T-helper 2 cell treated with Interferon-gamma antibody and Interleukin-4, amounts not matched to agents 5 μg/mL and 100 μg/mL, for 36 hours (primary cell): Measurements from ENCODE around the gene IMPDH1.
A peak's percentile ranks its signal among the peaks of the same experiment; 100 is the strongest.

Experiments
- DNase-seq: peaks from one replicate; pipeline ENCODE4 v3.0.0; 2021; ENCODE audit warnings: low spot score
- H3K27ac Mint-ChIP-seq: one replicate; pipeline ENCODE4 v1.8.0; 2021; ENCODE audit warnings: mild to moderate bottlenecking, mixed read lengths
- H3K27me3 Mint-ChIP-seq: one replicate; pipeline ENCODE4 v1.8.0; 2021; ENCODE audit warnings: low read depth, mixed read lengths
- H3K36me3 Mint-ChIP-seq: one replicate; pipeline ENCODE4 v1.8.0; 2021; ENCODE audit warnings: low read depth, mixed read lengths
- H3K4me1 Mint-ChIP-seq: one replicate; pipeline ENCODE4 v1.8.0; 2021; ENCODE audit warnings: low read depth, mixed read lengths
- H3K4me3 Mint-ChIP-seq: one replicate; pipeline ENCODE4 v1.8.0; 2022; ENCODE audit warnings: mild to moderate bottlenecking, moderate library complexity, mixed read lengths
- H3K9me3 Mint-ChIP-seq: one replicate; pipeline ENCODE4 v1.8.0; 2021; ENCODE audit warnings: mixed read lengths

Gene IMPDH1

DNA sequence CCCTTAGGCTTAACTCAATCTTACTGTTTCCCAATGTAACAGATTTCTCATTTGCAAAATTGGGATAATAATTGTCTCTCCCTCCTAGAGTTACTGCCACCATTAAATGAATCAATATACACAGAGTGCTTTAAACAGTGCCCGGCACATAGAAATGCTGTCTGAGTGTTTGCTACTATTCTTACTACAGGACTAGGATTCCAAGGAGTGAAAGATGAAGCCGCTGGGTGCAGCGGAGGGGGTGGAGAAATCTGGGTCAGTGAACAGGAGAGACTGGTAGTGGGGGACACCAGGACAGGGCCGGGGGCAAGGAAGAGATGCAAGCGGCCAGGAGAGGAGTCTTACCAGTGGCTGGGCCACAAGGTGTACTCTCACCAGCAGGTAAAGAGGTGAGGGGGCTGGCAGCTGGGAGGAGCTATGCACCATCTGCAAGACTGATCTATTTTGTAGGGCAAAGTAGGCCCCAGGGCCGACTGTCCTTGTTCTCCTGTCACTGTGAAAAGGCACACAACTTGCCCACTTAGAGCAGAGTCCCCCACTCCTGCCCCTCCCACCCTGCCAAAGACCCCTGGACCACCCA lies 29.8 kb downstream of the IMPDH1 start:
- no peak for DNase-seq
- Mint-ChIP-seq H3K9me3 (no peaks in the 10 kb centered on the region), H3K27ac (no peak overlapping the region), H3K4me3 (no peak overlapping the region), H3K4me1 (peaks cover 4% of the 10 kb centered on the region), H3K27me3 (peaks cover 11% of the 10 kb centered on the region), H3K36me3 (no peaks in the 10 kb centered on the region)

DNA sequence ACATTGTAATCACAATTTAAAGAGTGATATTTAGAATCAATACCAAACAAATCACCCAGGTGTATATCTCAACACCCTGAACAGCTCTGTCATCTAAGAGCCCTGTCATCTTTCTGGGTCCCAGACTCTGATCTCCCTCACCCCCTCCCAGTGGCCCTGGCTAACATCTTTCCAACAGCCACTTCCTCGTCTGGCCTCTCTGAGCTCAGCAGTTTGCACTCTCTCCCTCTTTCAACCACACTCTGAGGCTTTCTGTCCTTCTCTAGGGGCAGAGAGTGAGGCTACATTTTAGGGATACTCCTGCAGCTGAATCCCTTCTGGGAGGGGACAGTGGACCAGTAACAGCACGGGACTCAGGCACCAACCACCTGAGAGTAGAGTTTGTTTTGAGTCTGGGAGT lies 31.1 kb downstream of the IMPDH1 start:
- Mint-ChIP-seq H3K36me3 (no peaks in the 10 kb centered on the region), H3K9me3 (no peaks in the 10 kb centered on the region), H3K4me1 (peaks cover 4% of the 10 kb centered on the region), H3K27me3 (peaks cover 11% of the 10 kb centered on the region), H3K27ac (no peak overlapping the region), H3K4me3 (no peak overlapping the region)
- DNase-seq, result no peak

DNA sequence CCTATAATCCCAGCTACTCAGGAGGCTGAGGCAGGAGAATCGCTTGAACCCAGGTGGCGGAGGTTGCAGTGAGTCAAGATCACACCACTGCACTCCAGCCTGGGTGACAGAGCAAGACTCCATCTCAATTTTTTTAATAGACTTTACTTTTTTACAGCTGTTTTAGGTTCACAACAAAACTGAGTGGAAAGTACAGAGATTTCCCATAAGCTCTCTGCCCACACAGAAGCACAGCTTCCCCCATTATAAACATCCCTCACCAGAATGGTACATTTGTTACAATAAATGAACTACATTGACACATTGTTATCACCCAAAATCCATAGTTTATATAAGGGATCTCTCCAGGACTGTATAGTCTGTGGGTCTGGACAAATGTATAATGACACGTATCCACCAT lies 33.7 kb downstream of the IMPDH1 start:
- H3K36me3 Mint-ChIP-seq, result no peaks in the 10 kb centered on the region
- no peak overlapping the region for H3K4me3 Mint-ChIP-seq
- no peak overlapping the region for H3K27ac Mint-ChIP-seq
- no peaks in the 10 kb centered on the region for H3K9me3 Mint-ChIP-seq
- H3K27me3 Mint-ChIP-seq, result peaks cover 18% of the 10 kb centered on the region
- peaks cover under 1% of the 10 kb centered on the region for H3K4me1 Mint-ChIP-seq
- no peak for DNase-seq

DNA sequence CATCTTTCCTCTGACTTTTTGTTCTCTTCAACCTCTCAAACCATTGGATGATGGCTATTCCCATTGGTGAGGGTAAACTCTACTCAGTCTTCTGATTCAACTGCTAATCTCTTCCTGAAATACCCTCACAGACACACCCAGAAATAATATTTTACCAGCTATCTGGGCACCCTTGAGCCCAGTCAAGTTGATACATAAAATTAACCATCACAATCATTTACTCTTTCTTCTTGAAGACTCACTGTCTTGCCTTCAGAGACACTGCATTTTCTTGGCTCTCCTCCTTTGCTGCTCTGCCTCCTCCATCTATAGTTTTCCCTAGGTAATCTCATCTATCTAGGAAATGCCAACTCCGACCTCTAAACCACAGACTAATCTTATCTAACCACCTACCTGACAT lies 35.7 kb downstream of the IMPDH1 start:
- H3K36me3 Mint-ChIP-seq, result no peaks in the 10 kb centered on the region

DNA sequence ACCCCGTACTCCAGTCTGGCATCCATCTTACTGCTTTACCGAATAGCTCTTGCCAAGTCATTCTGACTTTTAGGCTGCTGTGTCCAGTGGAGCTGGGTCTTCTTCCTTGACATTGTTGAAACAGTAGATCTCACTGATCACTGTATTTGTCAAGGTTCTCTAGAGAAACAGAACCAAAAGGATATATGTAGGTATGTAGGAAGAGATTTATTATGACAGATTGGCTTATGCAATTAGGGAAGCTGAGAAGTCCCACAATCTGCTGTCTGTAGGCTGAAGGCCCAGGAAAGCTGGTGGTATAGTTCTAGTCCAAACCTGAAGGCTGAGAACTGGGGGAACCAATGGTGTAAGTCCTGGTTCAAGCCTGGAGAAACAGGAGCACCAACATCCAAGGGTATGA lies 36.2 kb downstream of the IMPDH1 start:
- H3K27me3 Mint-ChIP-seq, result peaks cover 18% of the 10 kb centered on the region
- no peak overlapping the region for H3K4me3 Mint-ChIP-seq
- no peak overlapping the region for H3K27ac Mint-ChIP-seq
- H3K9me3 Mint-ChIP-seq, result no peaks in the 10 kb centered on the region
- no peaks in the 10 kb centered on the region for H3K36me3 Mint-ChIP-seq
- no peak for DNase-seq
- H3K4me1 Mint-ChIP-seq, result no peaks in the 10 kb centered on the region

More for the DNA sequence above, 35.7 kb downstream of the IMPDH1 start:
- no peak for DNase-seq
- H3K4me1 Mint-ChIP-seq, result no peaks in the 10 kb centered on the region
- no peak overlapping the region for H3K27ac Mint-ChIP-seq
- no peaks in the 10 kb centered on the region for H3K9me3 Mint-ChIP-seq
- H3K4me3 Mint-ChIP-seq, result no peak overlapping the region
- peaks cover 20% of the 10 kb centered on the region for H3K27me3 Mint-ChIP-seq

DNA sequence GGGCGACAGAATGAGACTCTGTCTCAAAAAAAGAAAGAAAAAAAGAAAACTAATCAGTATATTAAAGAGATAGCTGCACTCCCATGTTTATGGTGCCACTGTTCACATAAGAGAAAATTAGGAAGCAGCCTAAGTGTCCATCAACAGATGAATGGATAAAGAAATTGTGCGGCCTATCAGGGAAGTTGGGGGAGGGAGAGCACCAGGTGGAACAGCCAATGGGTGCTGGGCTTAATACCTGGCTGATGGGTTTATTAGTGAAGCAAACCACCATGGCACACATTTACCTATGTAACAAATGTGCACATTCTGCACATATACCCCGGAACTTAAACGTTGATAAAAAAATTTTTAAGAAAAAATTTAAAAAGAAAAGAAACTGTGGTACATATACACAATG lies 39.3 kb downstream of the IMPDH1 start:
- no peaks in the 10 kb centered on the region for H3K9me3 Mint-ChIP-seq
- H3K27me3 Mint-ChIP-seq, result peaks cover 29% of the 10 kb centered on the region
- DNase-seq, result no peak
- no peaks in the 10 kb centered on the region for H3K36me3 Mint-ChIP-seq
- H3K27ac Mint-ChIP-seq, result no peak overlapping the region
- no peaks in the 10 kb centered on the region for H3K4me1 Mint-ChIP-seq
- H3K4me3 Mint-ChIP-seq, result no peak overlapping the region

DNA sequence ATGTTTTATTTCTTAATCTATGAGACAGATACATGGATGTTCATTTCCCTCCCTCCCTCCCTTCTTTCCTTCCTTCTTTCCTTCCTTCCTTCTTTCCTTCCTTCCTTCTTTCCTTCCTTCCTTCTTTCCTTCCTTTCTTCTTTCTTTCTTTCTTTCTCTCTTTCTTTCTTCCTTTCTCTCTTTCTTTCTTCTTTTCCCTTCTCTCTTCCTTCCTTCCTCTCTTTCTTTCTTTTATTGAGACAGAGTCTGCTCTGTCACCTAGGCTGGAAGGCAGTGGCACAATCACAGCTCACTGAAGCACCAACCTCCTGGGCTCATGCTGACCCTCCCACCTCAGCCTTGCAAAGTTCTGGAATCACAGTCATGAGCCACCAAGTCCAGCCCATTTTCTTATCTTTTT lies 42.8 kb downstream of the IMPDH1 start:
- no peaks in the 10 kb centered on the region for H3K36me3 Mint-ChIP-seq
- no peak overlapping the region for H3K27ac Mint-ChIP-seq
- no peak overlapping the region for H3K4me3 Mint-ChIP-seq
- no peaks in the 10 kb centered on the region for H3K9me3 Mint-ChIP-seq
- no peak for DNase-seq
- H3K27me3 Mint-ChIP-seq, result peaks cover 59% of the 10 kb centered on the region
- H3K4me1 Mint-ChIP-seq, result peaks cover 8% of the 10 kb centered on the region

DNA sequence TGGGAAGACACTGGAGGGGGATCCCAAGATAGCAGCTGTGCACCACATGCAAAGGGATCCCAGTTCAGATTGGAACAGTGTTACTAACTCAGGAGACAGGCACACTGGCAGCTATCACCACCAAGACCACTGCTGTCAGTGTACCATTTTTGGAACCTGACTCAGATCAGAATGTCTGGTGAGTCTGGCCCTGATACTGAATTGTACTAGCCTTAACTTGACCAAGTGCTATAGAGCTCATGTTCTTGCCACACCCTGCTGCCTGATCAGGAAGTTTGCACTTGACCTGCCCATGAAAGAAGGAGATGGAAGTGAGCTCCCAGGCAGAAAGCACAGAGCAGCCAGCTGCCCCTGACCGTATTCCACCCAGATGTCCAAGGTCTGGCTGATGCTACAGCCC lies 43.5 kb downstream of the IMPDH1 start:
- H3K36me3 Mint-ChIP-seq, result no peaks in the 10 kb centered on the region
- H3K4me3 Mint-ChIP-seq, result no peak overlapping the region
- H3K27ac Mint-ChIP-seq, result no peak overlapping the region
- no peak for DNase-seq
- H3K4me1 Mint-ChIP-seq, result peaks cover 11% of the 10 kb centered on the region
- H3K27me3 Mint-ChIP-seq, result peaks cover 60% of the 10 kb centered on the region
- no peaks in the 10 kb centered on the region for H3K9me3 Mint-ChIP-seq

DNA sequence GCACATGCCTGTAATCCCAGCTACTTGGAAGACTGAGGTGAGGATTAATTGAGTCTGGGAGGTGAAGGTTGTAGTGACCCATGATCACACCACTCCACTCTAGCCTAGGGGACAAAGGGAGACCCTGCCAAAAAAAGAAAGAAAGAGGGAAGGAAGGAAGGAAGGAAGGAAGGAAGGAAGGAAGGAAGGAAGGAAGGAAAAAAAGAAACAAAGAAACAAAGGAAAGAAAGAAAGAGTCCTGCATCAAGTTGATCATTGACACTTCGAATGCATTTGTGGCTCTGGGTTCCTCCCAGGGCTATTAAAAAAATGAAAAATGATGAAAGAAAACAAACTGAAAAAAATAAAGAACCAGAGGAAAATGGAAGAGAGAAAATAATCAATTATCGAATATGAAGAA lies 44.4 kb downstream of the IMPDH1 start:
- Mint-ChIP-seq H3K27ac (no peak overlapping the region), H3K27me3 (peaks cover 67% of the 10 kb centered on the region), H3K9me3 (no peaks in the 10 kb centered on the region), H3K4me1 (peaks cover 15% of the 10 kb centered on the region), H3K4me3 (no peak overlapping the region), H3K36me3 (no peaks in the 10 kb centered on the region)
- DNase-seq, result no peak

DNA sequence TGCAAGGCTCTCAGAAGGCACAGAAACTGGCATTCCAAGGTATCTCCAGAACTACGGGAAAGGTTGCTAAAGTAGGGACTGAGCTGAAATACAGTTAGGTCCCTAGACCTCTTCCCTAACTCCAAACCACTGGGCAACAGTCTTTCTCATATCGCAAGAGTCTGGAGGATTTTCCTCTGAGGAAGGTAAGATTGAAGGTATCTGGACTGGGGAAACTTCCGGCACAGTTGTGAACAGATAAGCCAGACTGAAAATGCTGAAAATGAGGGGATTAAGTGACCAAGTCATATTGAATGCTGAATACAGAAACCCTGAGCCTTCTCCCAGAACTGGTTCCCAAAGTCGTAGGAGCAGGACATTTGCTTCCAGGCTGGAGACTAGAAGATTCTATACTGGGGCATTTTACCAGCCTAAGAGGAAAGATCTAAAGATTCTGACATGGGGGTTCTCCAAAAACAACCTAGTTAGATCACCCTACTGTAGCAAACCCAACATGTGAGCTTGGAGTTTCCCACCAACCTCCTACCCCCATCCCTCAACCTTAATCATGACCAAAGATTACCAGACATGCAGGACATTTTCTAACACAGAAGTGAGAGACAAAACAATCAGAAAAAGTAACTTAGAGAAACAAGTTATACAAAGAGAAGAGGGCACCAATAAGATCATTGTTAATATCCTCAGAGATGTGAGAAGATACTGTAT lies 45.5 kb downstream of the IMPDH1 start:
- Mint-ChIP-seq H3K27ac (no peak overlapping the region), H3K4me3 (no peak overlapping the region), H3K27me3 (peaks cover 74% of the 10 kb centered on the region), H3K36me3 (no peaks in the 10 kb centered on the region), H3K9me3 (no peaks in the 10 kb centered on the region), H3K4me1 (peaks cover 15% of the 10 kb centered on the region)
- DNase-seq, result no peak

DNA sequence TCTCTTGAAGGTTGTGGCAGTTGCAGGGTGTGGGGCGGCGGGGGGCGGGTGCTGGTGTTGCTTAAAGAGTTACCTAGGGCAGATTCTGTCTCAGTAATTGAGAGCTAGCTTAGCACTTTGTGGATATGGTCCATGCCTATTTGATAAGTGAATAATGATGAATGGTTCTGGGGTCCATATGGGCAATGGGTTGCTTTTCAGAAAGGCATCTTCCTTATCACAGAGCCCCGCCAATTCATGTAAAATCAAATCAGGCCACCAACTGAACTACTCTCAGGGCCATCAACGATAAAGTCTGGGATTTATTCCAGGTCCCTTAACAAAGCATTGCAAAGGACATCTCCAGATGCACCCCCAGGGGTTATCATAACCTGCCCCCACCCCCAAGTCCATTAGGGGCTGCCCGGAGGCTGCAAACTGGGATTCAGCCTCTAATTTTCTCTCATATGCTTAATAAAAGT lies 46.5 kb downstream of the IMPDH1 start:
- Mint-ChIP-seq H3K4me1 (peaks cover 15% of the 10 kb centered on the region), H3K9me3 (no peaks in the 10 kb centered on the region), H3K4me3 (no peak overlapping the region), H3K36me3 (no peaks in the 10 kb centered on the region), H3K27me3 (peaks cover 82% of the 10 kb centered on the region), H3K27ac (no peak overlapping the region)
- no peak for DNase-seq

DNA sequence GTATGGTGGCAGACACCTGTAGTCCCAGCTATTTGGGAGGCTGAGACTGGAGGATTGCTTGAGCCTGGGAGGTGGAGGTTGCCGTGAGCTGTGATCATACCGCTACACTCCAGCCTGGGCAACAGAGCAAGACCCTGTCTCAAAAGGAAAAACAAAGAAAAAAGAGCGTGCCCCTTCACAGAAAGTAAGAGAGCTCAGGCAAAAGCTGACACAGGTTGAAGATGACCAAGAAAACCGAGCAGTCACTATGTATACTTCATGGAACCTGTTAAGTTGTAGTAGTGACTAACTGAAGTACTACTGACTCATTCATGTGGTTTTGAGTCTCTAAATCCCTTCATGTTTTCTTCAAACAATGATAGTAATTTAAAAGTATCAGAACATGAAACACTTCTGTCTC lies 47.1 kb downstream of the IMPDH1 start:
- no peak for DNase-seq
- H3K27ac Mint-ChIP-seq, result no peak overlapping the region
- peaks cover 15% of the 10 kb centered on the region for H3K4me1 Mint-ChIP-seq
- peak overlapping the region; percentile 7 for H3K4me3 Mint-ChIP-seq
- H3K27me3 Mint-ChIP-seq, result peaks cover 84% of the 10 kb centered on the region
- no peaks in the 10 kb centered on the region for H3K36me3 Mint-ChIP-seq
- no peaks in the 10 kb centered on the region for H3K9me3 Mint-ChIP-seq

DNA sequence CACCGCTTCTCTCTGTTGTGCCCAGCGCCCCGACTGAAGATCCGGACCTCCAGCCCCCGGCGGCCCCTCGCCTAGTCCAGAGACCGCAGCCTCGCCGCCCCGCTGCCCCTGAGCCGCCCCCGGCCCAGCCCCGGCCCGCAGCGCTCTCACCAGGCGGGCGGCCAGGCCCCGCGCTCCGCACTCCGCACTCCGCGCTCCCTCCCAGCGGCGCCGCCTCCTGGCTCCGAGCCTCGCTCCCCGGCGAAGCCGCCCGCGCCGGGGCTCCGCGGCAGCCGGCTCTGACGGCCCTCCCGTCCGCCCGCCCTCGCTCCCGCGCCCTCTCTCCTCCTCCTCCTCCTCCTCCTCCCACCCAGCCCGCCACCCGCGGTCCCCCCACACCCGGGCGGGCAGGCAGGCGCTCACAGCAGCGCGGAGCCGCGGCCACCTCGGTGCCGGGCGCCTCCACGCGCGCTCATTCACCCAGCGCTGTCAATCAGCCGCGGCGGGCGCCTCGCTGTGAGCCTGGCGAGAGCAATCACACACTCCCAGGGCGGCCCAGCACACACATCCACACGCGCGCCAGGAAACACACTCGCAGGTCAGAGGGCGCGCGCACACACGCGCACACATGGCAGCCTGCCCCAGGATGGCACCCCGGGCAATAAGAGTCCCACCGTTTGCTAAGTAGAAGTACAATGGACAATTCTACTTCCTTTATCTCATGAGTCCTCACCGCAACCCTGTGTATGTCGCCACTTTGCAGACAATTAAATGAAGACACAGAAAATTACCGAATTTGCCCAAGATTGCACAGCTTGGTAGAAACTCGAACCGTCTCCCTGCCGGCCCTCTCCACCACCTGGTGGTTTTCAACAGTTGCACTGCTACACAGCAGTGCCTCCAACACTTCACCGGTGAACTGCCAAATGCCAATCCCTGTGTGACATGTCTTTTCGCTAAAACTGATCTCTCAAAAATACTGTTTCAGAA lies 48.1 kb downstream of the IMPDH1 start, which contains the start of gene PRRT4:
TSS of gene PRRT4 (minus strand) at position 280 of the 969 bp plus-strand sequence.
- Mint-ChIP-seq H3K4me3 (peak within 1 kb of the TSS; percentile 74), H3K27me3 (peaks cover 82% of the 10 kb centered on the region), H3K9me3 (no peaks in the 10 kb centered on the region), H3K27ac (peak within 1 kb of the TSS; percentile 28), H3K36me3 (no peaks in the 10 kb centered on the region), H3K4me1 (peaks cover 15% of the 10 kb centered on the region)
- DNase-seq, result peak; percentile 27

DNA sequence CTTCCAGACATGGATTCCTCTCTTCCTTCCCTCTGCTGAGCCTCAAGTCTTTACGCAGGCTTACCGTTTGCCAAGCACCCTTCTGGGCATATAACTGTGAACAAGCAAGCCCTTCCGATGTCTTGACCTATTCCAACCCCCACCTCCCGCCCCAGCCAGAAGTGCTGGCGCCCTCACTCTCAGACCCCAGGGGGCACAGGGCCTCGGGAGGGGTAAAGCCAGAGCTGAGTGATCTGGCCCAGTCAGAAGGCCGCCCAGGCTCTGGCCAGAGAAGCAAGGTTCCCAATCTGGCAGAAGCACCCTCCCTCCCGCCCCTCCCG lies 49.5 kb downstream of the IMPDH1 start:
- Mint-ChIP-seq H3K9me3 (no peaks in the 10 kb centered on the region), H3K27ac (no peak overlapping the region), H3K4me3 (no peak overlapping the region), H3K27me3 (peaks cover 76% of the 10 kb centered on the region), H3K36me3 (no peaks in the 10 kb centered on the region), H3K4me1 (peaks cover 20% of the 10 kb centered on the region)
- DNase-seq, result no peak
